ENCODE results near the gene AKAP6.

AKAP6 gene

DNA sequence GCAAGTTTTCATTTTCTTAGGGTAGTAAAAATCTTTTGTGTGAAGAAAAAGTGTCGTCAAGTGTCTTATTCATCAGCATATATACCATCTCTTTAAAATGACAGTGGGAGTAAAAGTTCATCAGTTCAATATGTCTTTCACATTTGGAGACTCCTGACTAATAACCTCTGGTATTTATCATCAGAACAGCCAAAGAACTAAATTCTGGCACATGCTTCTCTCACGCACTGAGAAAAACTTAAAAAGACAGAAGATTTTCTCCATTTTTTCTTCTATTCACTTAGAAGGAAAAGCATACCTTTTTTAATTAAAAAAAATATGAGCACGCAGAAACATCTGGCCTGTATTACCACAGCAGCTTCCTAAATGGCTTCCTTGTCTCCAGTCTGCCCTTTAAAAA, 265.7 kb downstream of the AKAP6 start:
- DNase-seq: no peak

DNA sequence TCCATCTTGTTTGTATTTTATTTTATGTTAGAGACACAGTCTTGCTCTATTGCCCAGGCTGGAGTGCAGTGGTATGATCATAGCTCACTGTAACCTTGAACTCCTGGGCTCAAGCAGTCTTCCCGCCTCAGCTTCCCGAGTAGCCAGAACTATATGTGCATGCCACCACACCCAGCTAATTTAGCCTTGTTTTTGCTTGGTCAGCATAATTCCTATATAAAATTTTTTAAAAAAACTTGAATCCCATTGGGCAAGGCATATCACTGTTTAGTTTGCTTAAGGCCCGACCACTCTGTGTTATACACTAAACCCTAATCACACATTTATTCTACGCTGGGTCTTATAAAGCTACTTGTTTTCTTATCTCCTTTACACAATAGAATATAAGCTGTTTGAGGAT, 266.4 kb downstream of the AKAP6 start:
- DNase-seq: no peak

DNA sequence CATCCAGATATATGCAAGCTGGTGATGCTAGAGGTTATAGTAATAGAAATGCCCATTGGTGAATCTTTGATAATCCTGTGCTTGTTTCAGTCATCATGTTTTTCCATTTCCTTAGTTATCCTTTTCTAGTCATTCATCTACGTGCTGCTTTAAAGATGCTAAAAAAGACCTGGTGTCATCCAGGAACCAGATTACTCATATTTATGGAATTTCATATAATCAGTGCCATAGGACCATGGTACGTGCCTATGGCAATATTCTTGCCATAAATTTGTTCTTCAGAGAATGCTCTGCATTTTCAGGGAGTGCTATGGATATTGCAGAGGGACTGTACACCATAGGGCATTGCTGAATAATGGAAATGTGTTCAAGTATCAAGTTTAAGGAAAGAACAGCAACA, 267.3 kb downstream of the AKAP6 start:
- DNase-seq: no peak

DNA sequence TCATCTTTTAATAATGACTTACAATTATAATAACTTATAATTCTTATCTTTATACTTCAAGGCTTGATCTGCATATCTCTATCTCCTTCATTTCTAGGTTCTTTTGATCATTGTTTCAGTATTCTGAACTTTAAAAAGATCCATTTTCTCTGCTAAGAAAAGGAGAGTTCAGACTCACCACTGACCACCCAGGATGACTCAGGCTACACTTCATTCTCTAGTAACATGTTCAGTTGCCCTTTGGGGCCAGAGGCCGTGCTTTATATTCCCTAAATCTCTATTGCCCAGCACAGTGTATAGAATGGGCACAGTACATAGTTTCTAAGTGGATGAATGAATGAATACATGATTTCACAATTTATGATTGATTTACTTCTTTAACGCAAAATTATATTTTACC, 268.7 kb downstream of the AKAP6 start:
- no peak for DNase-seq

DNA sequence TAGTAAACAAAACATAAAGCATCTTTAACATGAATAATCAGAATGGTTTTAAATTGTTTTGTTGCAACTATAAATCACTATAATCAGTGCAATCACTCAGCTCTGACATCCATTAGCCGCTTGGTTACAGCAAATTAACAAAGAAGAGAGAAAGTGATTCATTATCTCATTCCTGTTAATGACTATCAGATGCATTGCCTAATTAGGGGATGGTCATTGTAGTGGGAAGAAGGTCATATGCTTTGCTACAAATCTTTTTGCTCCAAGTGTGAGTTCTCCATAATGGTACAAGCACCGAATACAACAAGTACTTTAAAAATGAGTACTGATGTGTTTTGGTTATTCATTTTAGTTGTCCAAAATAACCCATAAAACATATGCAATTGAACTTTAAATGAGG, 272.0 kb downstream of the AKAP6 start:
- DNase-seq: no peak

DNA sequence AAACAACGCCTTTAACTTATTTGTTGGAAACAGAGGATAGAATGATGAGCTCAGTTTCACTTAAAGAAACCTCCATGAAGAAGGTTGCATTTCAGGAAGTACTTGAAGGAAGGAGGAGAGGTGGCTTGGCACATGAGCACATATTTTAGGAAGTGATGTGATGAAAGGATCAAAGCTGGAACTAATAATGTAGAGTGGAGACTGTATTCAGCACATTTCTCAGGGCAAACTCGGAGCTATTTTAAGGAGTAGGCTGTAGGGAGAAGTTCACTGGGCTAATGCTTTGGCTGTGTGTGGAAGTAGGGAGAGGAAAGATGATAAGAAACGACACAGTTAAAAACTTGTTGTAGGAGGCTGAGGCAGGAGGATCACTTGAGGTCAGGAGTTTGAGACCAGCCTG, 272.8 kb downstream of the AKAP6 start:
- no peak for DNase-seq

DNA sequence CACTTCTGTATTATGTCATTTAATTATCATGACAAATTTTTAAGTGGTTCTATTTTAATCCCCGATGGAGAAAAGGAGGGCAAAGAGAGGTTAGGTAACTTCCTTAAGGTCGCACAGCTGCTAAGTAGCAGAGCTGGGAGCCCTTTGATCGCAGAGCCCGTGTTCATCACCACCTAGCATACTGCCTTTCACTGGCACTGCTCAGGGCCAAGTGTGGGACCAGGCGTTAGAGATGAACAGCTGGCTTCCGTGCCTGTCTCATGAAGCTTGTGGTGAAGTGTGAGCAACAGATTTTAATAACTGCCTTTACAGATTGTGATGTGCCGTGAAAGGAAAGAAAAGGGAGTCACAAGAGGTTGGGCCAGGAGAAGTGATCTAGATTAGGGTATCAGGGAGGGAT, 273.6 kb downstream of the AKAP6 start:
- DNase-seq: no peak

DNA sequence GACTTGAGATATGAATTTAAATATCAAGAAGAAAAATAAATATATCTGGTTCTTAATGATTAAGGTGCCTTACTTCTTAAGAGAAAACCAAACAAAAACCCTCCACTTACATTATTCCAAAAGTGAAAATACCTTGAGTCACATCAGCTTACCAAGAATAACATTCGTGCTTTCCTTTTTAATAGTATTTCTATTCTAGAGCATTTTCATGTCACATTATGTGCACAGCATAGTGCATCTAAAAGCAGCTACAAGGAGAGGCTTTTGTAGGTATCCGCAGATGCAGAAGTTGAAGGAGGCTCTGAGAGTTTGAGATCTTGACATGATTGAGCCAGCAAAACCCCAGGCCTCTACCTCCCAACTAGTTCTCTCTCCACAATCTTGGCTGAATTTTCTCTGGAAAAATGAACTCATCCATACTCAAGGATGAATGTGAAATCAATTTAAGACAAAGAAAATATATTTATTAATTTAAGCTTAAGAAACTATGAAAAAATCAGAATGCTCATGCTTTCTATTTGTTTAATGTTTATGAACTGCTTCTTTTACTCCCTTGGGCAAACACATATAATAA, 275.0 kb downstream of the AKAP6 start:
- no peak for DNase-seq

DNA sequence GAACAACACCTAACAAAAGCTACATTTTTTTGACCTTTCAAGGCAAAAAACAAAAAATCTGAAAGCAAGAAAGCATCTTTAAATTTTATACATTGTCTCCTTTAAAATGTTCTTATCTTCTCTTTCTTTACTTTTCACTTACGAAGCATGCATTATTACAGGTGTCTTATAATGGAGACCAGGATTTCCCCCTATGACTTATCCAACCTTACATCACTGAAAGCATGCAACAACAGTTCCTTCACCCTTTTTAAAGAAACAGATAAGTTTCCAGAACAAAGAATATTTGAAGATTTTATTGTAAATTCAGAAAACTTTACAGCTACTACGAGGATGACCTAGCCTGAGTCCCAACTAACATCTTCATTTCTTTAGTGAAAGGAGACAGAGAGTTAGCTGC, 277.2 kb downstream of the AKAP6 start:
- DNase-seq: no peak

DNA sequence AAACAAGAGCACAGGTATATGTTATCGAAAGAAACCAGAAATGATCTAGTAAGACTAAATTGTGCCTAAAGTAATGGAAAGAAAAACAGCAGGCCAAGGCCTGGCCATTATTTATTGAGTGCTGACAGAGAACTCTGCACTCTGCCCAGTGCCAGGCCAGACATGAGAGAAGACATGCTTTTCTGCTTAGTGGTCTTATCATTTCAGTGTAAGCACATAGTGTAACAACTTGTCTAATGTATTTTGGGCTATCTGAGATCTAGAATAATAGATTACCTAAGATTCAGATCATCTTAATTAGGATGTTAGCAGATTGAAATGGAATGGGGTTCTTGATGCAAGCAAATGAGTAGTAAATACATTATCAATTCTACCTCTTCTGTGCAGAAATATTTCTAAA, 278.3 kb downstream of the AKAP6 start:
- no peak for DNase-seq

DNA sequence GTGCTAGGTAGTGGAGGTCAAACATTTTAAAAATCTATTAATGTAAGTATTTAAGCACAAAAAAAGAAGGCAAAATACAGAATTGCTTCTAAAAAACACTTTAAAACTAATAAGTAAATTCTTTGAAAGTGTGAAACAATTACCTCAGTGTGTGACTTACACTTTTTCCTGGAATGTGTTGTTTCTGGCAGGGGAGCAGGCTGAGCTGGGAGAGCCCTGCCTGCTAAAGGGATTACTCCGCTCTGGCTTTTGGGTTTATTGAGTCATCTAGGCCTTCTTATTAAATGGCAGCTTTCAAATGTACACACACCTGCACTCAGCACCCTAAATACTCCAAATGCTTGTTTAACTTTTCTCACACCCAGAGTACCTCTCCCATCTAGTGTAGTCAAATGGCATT, 279.8 kb downstream of the AKAP6 start:
- DNase-seq: no peak

DNA sequence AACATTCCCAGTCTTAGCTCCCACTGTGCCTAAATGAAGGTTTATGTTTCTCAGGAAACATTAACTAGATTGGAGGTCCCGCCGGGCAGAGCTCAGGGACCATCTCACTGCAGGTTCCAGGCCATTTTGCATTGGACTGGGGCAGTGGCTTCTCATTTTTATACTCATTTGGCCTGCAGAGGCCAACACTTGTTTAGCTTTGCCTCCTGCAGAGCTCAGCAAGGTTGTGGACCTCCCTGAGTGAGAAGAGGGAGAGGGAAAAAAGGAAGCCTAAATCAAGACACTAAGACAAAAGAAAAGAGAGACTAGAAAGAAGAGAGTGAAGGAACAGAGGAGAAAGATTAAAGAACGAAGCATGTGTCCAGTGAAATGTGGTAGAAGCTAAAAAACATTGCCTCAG, 280.3 kb downstream of the AKAP6 start:
- DNase-seq: no peak

DNA sequence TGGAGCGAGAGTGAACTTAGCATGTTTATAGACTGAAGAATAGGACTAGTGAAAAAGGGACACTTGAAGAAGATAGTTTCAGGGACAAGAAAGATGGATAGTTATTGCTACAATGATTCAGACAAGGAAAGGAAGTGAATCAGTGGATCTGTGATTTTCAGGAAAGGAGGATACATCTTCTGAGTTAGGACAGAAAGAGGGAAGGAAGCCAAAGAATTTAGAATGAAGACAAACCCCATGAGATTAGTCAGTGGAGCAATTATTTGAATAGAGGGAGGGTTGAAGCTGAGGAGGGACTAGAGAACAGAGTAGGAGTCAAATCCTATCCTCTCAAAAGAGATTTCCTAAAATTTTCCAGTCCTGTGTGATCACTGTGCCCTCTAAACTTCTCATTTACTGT, 282.7 kb downstream of the AKAP6 start:
- no peak for DNase-seq

DNA sequence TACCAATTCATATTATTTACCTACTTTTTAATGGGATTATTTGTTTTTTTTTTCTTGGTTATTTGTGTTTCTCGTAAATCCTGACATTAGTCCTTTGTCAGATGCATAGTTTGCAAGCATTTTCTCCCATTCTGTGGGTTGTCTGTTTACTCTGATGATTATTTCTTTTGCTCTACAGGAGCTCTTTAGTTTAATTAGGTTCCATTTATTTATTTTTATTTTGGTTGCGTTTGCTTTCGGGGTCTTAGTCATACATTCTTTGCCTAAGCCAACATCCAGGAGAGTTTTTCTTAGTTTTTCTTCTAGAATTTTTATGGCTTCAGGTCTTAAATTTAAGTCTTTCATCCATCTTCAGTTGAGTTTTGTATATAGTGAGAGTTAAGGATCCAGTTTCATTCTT, 289.9 kb downstream of the AKAP6 start:
- DNase-seq: no peak

DNA sequence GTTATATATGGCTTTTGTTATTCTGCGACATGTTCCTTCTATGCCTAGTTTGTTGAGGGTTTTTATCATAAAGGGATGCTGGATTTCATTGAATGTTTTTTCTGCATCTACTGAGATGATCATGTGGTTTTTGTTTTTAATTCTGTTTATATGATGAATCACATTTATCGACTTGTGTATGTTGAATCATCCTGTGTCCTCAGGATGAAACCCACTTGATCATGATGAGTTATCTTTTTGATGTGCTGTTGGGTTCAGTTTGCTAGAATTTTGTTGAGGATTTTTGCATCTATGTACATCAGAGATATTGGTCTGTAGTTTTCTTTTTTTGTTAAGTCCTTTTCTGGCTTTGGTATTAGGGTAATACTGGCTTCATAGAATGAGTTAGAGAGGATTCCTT, 291.2 kb downstream of the AKAP6 start:
- no peak for DNase-seq

DNA sequence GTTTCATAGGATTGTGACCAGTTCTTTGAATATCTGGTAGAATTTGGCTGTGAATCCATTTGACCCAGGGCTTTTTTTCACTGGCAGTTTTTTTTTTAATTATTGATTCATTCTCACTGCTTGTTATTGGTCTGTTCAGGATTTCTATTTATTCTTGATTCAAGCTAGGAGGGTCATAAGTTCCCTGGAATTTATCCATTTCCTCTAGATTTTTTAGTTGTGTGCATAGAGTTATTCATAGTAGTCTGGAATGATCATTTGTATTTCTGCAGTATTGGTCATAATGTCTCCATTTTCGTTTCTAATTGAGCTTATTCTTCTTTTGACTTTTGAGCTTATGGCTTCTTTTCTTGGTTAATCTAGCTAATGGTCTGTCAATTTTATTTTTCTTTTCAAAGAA, 291.6 kb downstream of the AKAP6 start:
- no peak for DNase-seq

DNA sequence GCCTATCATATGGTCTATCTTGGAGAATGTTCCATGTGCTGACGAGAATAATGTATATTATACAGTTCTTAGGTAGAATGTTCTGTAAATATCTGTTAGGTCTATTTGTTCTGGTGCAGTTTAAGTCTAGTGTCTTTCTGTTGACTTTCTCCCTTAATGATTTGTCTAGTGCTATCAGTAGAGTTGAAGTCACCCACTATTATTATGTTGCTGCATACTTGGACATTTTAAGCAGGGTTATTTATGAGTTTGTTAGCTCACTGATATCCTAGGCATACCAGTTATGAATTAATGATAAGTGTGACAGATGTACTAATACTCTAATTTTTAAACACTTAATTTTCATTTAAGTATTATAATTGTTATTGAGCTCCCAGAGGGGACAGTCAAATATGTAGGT, 292.5 kb downstream of the AKAP6 start:
- no peak for DNase-seq

DNA sequence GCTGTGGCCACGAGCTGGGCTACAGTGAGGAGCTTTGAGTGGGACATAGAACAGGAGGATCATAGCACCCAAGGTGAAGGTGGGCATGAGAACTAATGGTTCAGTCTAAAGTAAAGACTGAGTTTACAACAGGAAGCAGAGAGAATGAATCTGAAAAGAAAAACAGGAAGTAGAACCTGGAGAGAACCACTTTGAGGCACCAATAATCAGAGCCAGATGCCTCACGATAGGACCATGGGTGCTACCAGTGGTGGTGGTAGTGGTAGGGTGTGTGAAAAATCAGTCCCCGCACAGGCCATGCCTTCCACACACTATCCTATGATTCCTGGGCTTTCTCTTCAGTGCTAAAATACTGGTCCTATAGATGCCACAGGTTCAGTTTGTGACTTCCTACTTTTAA, 293.6 kb downstream of the AKAP6 start:
- no peak for DNase-seq

DNA sequence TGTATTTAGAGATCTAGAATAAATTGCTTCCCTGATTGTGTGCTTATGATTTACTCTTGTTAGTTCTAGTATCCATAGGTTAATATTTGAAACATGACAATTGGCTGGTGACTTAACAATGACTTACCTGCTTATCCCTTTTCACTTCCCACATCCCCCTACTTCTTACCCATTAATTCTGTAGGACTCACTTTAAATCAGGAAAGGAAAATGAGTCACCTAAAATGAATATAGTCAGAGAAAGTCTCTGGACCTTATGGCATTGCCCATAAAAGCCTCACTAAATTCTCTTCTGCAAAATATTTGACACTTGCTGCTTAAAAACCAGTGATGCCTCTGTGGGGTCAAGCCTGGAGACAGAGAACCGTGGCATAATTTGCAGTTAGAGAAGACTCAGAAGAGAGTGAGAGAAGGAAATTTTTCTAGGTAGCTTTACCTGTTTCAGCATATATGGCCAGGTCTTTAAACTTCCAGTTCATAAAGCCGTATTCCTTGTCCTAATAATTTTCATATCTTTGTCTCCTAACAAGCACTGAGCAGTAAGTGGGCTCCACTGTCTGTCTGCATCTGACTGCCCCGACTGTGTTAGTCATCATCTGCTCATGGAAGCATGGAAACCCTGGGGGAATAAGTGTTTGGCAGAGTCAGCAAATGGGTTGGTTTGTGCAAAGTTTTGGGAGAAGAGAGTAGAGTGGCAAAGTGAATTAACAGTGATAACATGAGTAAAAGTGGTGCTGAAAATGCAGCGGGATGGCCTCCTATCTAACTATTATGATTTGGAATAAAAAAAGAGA, 294.4 kb downstream of the AKAP6 start:
- DNase-seq: no peak

DNA sequence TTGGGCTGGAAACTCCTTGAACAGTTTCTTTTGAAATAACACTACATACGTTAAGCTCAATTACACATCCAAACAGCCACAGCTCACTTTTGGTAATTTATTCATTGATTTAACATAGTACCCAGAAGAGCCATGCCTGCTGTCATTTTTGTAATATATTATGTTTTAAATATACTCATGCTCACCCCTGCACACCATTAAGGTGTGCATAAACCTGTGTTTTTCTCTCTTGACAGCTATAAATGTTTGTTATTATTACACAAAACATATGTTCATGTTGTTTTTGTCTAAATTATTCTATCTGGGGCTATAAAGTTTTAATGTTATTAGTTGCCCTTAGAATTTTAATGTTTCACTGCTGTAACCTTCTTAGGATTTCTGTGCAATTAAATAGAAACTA, 296.1 kb downstream of the AKAP6 start:
- no peak for DNase-seq

DNA sequence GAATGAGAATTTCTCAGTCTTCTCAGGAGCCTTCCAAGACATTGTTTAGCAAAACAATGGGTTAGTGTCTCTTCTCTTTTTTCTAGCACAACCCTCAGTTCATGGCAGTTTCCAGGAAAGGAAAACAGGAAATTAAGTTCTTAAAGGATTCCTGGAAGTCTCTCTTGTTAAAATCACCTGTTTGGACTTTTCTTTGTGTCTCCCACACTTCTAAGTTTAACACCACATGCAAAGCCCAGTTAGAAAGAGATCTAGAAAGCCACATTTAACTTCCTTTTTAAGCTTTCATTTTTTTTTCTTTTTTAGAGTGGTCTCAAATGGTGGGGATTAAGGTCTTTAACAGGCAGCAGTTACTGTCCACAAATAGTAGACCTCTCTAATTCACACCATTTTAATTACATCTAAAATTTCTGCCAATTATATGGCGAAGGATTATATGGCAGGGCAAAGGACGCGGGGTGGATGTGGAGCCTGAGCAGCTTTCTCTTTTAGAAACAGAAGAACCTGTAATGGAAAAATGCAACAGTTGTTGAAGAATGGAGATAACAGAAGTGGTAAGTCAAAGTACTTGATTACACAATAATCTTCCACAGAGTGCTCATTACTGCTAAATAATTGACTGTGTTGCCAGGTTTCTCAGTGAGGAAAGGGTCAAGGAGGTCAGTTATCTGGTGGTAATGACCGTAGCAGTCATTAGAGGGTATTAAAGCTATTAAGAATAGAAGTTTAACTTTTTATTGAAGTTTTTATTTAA, 298.6 kb downstream of the AKAP6 start:
- no peak for DNase-seq

DNA sequence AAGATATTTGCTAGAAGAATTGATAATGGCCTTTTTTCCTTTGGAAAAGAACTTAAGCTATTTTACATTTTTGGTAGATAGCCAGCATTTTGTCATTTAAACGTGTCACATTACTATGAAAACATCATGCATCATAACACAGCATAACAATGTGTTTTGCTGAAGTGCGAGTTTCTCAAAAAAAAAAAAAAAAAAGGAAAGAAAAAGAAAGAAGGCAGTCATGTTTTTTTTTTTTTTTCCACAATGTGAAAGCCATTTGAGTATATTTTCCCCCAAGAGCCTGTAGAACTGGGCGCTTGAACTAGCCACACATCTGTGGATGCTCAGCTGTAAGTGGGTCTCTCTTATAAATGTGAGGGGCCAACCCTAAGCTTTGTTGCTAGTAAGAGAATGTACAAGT, 300.1 kb downstream of the AKAP6 start:
- DNase-seq: no peak

DNA sequence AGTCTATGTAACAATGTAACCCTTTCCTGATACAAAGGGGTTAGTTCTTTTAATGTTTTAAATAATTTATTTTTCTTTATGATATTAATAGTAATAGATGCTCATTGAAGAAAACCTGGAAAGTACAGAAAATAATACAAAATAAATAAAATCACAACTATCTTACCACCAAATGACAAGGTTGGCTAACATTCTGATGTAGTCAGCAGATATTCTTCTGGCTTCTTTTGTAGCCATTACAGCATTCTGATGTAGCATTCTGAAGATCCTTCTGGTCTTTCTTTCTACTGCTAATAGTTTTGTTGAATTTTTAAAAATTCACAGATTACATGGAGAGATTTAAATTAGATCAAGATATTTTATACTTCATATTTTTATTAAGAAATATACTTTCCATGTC, 301.6 kb downstream of the AKAP6 start:
- no peak for DNase-seq

DNA sequence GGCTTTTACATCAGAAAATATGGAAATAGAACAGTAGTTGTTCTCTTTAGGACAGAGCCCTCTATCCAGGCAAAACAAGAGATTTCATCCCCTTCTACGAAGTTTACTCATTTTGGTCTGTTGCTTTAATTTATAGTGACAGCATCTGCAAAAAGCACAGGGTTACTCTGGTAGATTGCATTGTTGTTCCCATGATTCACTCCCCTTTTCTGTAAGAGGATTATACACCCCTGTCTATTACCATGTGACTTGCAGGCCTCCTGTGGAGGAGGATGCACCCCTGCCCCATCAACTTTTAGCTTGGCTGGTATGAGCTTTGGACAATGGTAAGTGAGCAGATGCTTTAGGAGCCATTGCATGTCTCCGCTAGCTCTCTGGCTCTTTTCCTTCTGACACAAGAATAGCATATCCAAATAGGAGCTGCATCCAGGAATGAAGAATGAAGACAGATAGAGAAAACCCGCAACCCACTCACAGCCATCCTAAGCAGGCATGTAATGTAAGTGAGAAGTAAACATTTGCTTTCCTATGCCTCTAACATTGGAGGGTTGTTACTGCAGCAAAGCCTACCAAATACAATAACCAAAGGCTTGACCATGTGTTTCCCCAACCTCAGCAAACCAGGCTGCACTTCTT, 304.2 kb downstream of the AKAP6 start:
- no peak for DNase-seq

Data from activated T-cell treated with anti-CD3 and anti-CD28 coated beads, Interleukin-2, amount 50 U/mL, for 48 hours (primary cell).